Fibroblast of lung (primary cell): Measurements from ENCODE around the gene FBLIM1. TPM values are rescaled to one million over a fixed set of nuclear protein-coding genes. Genes with fewer than 3 reads are reported as not detected.

ENCODE experiments used
- DNase-seq, 2 donors: peaks; one replicate each; pipeline versions ENCODE4 v3.0.0 to v3.0.0-alpha.2; 2010; ENCODE audit warnings: low read depth in 2 of 2
- H2AFZ ChIP-seq: 2 replicates; pipeline ENCODE4 v1.5.1; 2012; ENCODE audit warnings: low read length, control low read depth, inconsistent platforms
- H3K27ac ChIP-seq: 2 replicates; pipeline ENCODE4 v1.5.1; 2011; ENCODE audit warnings: low read length, control low read depth; ENCODE audit not compliant: insufficient read depth
- H3K27me3 ChIP-seq: 2 replicates; pipeline ENCODE4 v1.5.1; 2011; ENCODE audit warnings: mild to moderate bottlenecking, low read length; ENCODE audit not compliant: control insufficient read depth, insufficient read depth
- H3K36me3 ChIP-seq: 2 replicates; pipeline ENCODE4 v1.5.1; 2011; ENCODE audit warnings: low read length; ENCODE audit not compliant: control insufficient read depth, insufficient read depth
- H3K4me1 ChIP-seq: 2 replicates; pipeline ENCODE4 v1.5.1; 2011; ENCODE audit warnings: low read length; ENCODE audit not compliant: control insufficient read depth, insufficient read depth; ENCODE audit errors: extremely low read depth
- H3K4me2 ChIP-seq: 2 replicates; pipeline ENCODE4 v1.5.1; 2011; ENCODE audit warnings: low read length, control low read depth; ENCODE audit not compliant: insufficient read depth; ENCODE audit errors: extremely low read depth
- H3K4me3 ChIP-seq, 4 experiments: fragments of 200-600 bp in 1 of 4; sonication (generic) in 1 of 4; replicated peaks in 1 of 4; 2 replicates each; pipeline ENCODE4 v1.5.1; 2011 to 2016; ENCODE audit warnings: low read length in 4 of 4, low read depth in 3 of 4, mild to moderate bottlenecking in 3 of 4, control low read depth in 2 of 4, inconsistent platforms in 1 of 4, mixed read lengths in 1 of 4; ENCODE audit not compliant: insufficient read depth in 1 of 4; ENCODE audit errors: control extremely low read depth in 1 of 4
- H3K79me2 ChIP-seq: 2 replicates; pipeline ENCODE4 v1.5.1; 2012; ENCODE audit warnings: mild to moderate bottlenecking, low read length, inconsistent platforms; ENCODE audit not compliant: control insufficient read depth, insufficient read depth
- H3K9ac ChIP-seq: 2 replicates; pipeline ENCODE4 v1.5.1; 2011; ENCODE audit warnings: mild to moderate bottlenecking, low read length, control low read depth; ENCODE audit not compliant: insufficient read depth
- H3K9me3 ChIP-seq: 2 replicates; pipeline ENCODE4 v1.5.1; 2012; ENCODE audit warnings: low read depth, low read length; ENCODE audit not compliant: control insufficient read depth, insufficient read depth
- H4K20me1 ChIP-seq: 2 replicates; pipeline ENCODE4 v1.5.1; 2011; ENCODE audit warnings: low read length; ENCODE audit not compliant: control insufficient read depth, insufficient read depth; ENCODE audit errors: extremely low read depth
- CTCF ChIP-seq, 2 donors: IDR thresholded peaks in 1 of 2; conservative IDR thresholded peaks in 1 of 2; 1 replicate in 1 of 2; 2 replicates in 1 of 2; pipeline ENCODE4 v1.5.1; 2011 to 2012; ENCODE audit warnings: low read length in 2 of 2, control low read depth in 1 of 2, inconsistent platforms in 1 of 2, low read depth in 1 of 2, mild to moderate bottlenecking in 1 of 2
- EZH2 ChIP-seq: IDR thresholded peaks from 2 replicates; pipeline ENCODE4 v1.5.1; 2012; ENCODE audit warnings: low read length, control low read depth, mild to moderate bottlenecking; ENCODE audit errors: missing control alignments
- polyA plus RNA-seq, 2 donors: library from polyadenylated mRNA; depleted of rRNA in 1 of 2; stranded (reverse) in 1 of 2; unstranded in 1 of 2; fragments of >200 nt; gene quantifications; 2 replicates each; pipeline ENCODE4 v1.2.1, GENCODE V29; 2011 to 2012; ENCODE audit warnings: missing spikeins in 1 of 2
- total RNA-seq: library from RNA; depleted of rRNA; stranded (reverse); fragments of >200 nt; gene quantifications from 2 replicates; pipeline ENCODE4 v1.2.1, GENCODE V29; 2014

The FBLIM1 gene
- total and polyA plus RNA-seq, 2 donors (not counting 1 experiment from before 2014, with no cell fraction given) = 17.3 to 86.2 TPM

GRCh38 chr1:15722836-15723532 lies 35.6 kb upstream of the FBLIM1 start:
- H3K36me3 ChIP-seq = peaks cover 29% of the 10 kb centered on the region
- no peak for DNase-seq
- H3K9ac ChIP-seq = no peak overlapping the region
- no peak overlapping the region for H3K4me2 ChIP-seq
- H4K20me1 ChIP-seq = no peaks in the 10 kb centered on the region
- H3K27ac ChIP-seq = no peak overlapping the region
- H3K9me3 ChIP-seq = no peaks in the 10 kb centered on the region
- no peak overlapping the region for H2AFZ ChIP-seq
- no peak overlapping the region for H3K4me3 ChIP-seq
- no peaks in the 10 kb centered on the region for H3K4me1 ChIP-seq
- TF ChIP-seq EZH2 (no peak), CTCF (conservative IDR thresholded peaks at IDR 0.05 in 1 of 2, IDR thresholded peaks at IDR 0.05 in 1 of 2; ENCODE audit: low read depth in 1 of 2, low read length in 2 of 2) (no peak)
- no peaks in the 10 kb centered on the region for H3K79me2 ChIP-seq
- H3K27me3 ChIP-seq = no peaks in the 10 kb centered on the region

- TF ChIP-seq CTCF (conservative IDR thresholded peaks at IDR 0.05 in 1 of 2, IDR thresholded peaks at IDR 0.05 in 1 of 2; ENCODE audit: low read depth in 1 of 2, low read length in 2 of 2) (no peak), EZH2 (no peak)
- H3K4me2 ChIP-seq = no peak overlapping the region
- no peak overlapping the region for H2AFZ ChIP-seq
- no peaks in the 10 kb centered on the region for H3K9me3 ChIP-seq
- H4K20me1 ChIP-seq = no peaks in the 10 kb centered on the region
- H3K4me1 ChIP-seq = no peaks in the 10 kb centered on the region
- no peaks in the 10 kb centered on the region for H3K79me2 ChIP-seq
- H3K27me3 ChIP-seq = no peaks in the 10 kb centered on the region
- DNase-seq = no peak
- H3K4me3 ChIP-seq = no peak overlapping the region
- peaks cover 28% of the 10 kb centered on the region for H3K36me3 ChIP-seq
- H3K9ac ChIP-seq = no peak overlapping the region
- no peak overlapping the region for H3K27ac ChIP-seq
Measured at GRCh38 chr1:15723631-15724246, 34.9 kb upstream of the FBLIM1 start.

- no peak overlapping the region for H3K27ac ChIP-seq
- no peak overlapping the region for H3K4me3 ChIP-seq
- H2AFZ ChIP-seq = no peak overlapping the region
- no peak for DNase-seq
- H3K4me2 ChIP-seq = no peak overlapping the region
- H3K4me1 ChIP-seq = no peaks in the 10 kb centered on the region
- TF ChIP-seq EZH2 = no peak
- no peak for TF ChIP-seq CTCF (conservative IDR thresholded peaks at IDR 0.05 in 1 of 2, IDR thresholded peaks at IDR 0.05 in 1 of 2; ENCODE audit: low read depth in 1 of 2, low read length in 2 of 2)
- H3K36me3 ChIP-seq = peaks cover 29% of the 10 kb centered on the region
- H3K79me2 ChIP-seq = no peaks in the 10 kb centered on the region
- no peaks in the 10 kb centered on the region for H3K9me3 ChIP-seq
- H3K9ac ChIP-seq = no peak overlapping the region
- no peaks in the 10 kb centered on the region for H4K20me1 ChIP-seq
- H3K27me3 ChIP-seq = no peaks in the 10 kb centered on the region
Measured at GRCh38 chr1:15724949-15725880, 33.4 kb upstream of the FBLIM1 start.
